Activated CD8-positive, alpha-beta T cell treated with anti-CD3 and anti-CD28 coated beads for 36 hours (primary cell): ENCODE data around the gene LHFPL3. TPM values are rescaled to one million over a fixed set of nuclear protein-coding genes. Genes with fewer than 3 reads are reported as not detected.
A peak's percentile ranks its signal among the peaks of the same experiment; 100 is the strongest.

ENCODE experiments used
- ATAC-seq: fragments of 200-7000 bp; cut with Tn5 transposase; one replicate; pipeline ENCODE4 v1.10.0; 2021; ENCODE audit warnings: mild to moderate bottlenecking, moderate library complexity
- CTCF ChIA-PET: fragments of 350-600 bp; sonication (Branson Sonifier 250); formaldehyde crosslinking; loops from one replicate; lab custom pipeline; 2021; ENCODE audit warnings: antibody characterized with exemption; lab: Charles Lee
- POLR2A ChIA-PET: fragments of 350-600 bp; sonication (Branson Sonifier 250); formaldehyde crosslinking; loops from one replicate; lab custom pipeline; 2021; ENCODE audit warnings: antibody characterized with exemption; lab: Charles Lee
- DNase-seq: peaks from one replicate; pipeline ENCODE4 v3.0.0-alpha.2; 2020
- H3K27ac Mint-ChIP-seq: one replicate; pipeline ENCODE4 v1.8.0; 2021; ENCODE audit warnings: mild to moderate bottlenecking, mixed read lengths
- H3K27me3 Mint-ChIP-seq: one replicate; pipeline ENCODE4 v1.8.0; 2021; ENCODE audit warnings: mixed read lengths
- H3K36me3 Mint-ChIP-seq: one replicate; pipeline ENCODE4 v1.8.0; 2021; ENCODE audit warnings: low read depth, mixed read lengths
- H3K4me1 Mint-ChIP-seq: one replicate; pipeline ENCODE4 v1.8.0; 2021; ENCODE audit warnings: low read depth, mixed read lengths
- H3K4me3 Mint-ChIP-seq: one replicate; pipeline ENCODE4 v1.8.0; 2021; ENCODE audit warnings: mild to moderate bottlenecking, moderate library complexity, mixed read lengths
- H3K9me3 Mint-ChIP-seq: one replicate; pipeline ENCODE4 v1.8.0; 2021; ENCODE audit warnings: mixed read lengths
- intact Hi-C: fragments of 100-400 bp; cut with micrococcal nuclease; formaldehyde crosslinking; loops from one replicate; pipeline ENCODE4 v1.10.0; 2022
- total RNA-seq, 2 experiments: library from RNA; stranded (reverse); gene quantifications; one replicate each; pipeline ENCODE4 v1.2.3, GENCODE V29; 2021
- TF ChIP-seq, protein P1 (sequence below): fragments of 200-600 bp; IDR thresholded peaks from one replicate; pipeline ENCODE4 v1.8.0; 2022; ENCODE audit warnings: antibody characterized with exemption, mild to moderate bottlenecking

Gene LHFPL3
- total RNA-seq, 2 experiments from 2014 or later = not detected

DNA sequence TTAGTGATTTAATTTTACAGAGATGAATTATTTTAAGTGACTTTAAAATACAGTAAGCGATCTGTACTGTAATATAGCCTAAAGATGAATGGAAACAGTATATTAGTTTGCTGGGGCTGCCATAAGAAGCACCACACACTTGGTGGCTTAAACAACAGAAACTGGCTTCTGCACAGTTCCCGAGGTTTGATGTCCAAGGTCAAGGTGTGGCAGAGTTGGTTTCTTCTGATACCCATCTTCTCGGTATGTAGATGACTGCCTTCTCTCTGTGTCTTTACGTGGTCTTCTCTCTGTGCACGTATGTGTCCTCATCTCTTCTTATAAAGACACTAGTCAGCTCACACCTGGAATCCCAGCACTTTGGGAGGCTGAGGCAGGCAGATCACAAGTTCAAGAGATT, 621.6 kb downstream of the LHFPL3 start:
- intact Hi-C loops = no loop called here
- no peaks in the 10 kb centered on the region for H3K27me3 Mint-ChIP-seq
- no peak overlapping the region for H3K4me3 Mint-ChIP-seq
- no peak overlapping the region for H3K27ac Mint-ChIP-seq
- TF ChIP-seq, protein P1, sequence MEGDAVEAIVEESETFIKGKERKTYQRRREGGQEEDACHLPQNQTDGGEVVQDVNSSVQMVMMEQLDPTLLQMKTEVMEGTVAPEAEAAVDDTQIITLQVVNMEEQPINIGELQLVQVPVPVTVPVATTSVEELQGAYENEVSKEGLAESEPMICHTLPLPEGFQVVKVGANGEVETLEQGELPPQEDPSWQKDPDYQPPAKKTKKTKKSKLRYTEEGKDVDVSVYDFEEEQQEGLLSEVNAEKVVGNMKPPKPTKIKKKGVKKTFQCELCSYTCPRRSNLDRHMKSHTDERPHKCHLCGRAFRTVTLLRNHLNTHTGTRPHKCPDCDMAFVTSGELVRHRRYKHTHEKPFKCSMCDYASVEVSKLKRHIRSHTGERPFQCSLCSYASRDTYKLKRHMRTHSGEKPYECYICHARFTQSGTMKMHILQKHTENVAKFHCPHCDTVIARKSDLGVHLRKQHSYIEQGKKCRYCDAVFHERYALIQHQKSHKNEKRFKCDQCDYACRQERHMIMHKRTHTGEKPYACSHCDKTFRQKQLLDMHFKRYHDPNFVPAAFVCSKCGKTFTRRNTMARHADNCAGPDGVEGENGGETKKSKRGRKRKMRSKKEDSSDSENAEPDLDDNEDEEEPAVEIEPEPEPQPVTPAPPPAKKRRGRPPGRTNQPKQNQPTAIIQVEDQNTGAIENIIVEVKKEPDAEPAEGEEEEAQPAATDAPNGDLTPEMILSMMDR = no peak
- DNase-seq (no peak), ATAC-seq (no peak)
- POLR2A ChIA-PET = no interaction called here
- H3K9me3 Mint-ChIP-seq = no peaks in the 10 kb centered on the region
- CTCF ChIA-PET = no interaction called here
- H3K36me3 Mint-ChIP-seq = peaks cover 5% of the 10 kb centered on the region
- peaks cover 39% of the 10 kb centered on the region for H3K4me1 Mint-ChIP-seq

DNA sequence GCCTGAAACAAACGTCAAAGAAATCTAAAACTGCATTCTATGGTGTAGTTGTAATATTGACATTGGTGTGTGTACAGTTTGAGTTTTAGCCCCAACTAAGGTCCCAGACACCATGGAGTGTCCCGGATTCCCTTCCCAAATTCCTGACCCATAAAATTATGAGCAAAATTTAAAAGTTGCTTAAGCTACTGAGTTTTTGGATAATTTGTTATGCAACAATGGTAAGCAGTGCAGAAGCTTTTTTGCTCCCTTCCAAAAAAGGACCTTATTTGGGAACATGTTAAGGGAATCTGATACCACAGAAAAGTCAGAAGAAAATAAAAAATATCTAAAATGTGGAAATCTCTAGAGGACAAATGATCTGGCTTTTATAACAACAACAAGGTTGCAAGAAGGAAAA, 622.4 kb downstream of the LHFPL3 start:
- Mint-ChIP-seq H3K27ac (no peak overlapping the region), H3K27me3 (no peaks in the 10 kb centered on the region), H3K9me3 (no peaks in the 10 kb centered on the region), H3K4me1 (peaks cover 36% of the 10 kb centered on the region), H3K36me3 (peaks cover 7% of the 10 kb centered on the region), H3K4me3 (no peak overlapping the region)
- DNase-seq (no peak), ATAC-seq (no peak)
- POLR2A ChIA-PET = interaction anchor here (0.8 kb wide), 1 partner anchor 8 kb away, joined by 3 read pairs; no protein-coding TSS in a partner anchor
- intact Hi-C loops = no loop called here
- TF ChIP-seq, protein P1 = no peak
- CTCF ChIA-PET = no interaction called here

DNA sequence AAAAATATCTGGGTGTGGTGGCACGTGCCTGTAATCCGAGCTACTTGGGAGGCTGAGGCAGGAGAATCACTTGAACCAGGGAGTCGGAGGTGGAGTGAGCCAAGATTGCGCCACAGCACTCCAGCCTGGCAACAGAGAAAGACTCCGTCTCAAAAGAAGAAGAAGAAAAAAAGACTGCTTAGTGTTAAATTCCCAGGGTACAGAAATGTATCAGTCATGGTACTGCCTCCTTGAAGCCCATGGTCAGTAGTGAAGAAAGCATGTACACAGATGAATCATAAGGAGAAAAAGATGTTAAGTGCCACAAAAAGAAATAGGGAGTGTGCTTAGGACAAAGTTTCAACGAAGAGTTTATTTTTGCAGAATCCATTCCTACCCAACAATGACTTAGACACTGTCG, 623.1 kb downstream of the LHFPL3 start:
- H3K27me3 Mint-ChIP-seq = no peaks in the 10 kb centered on the region
- ChIA-PET POLR2A (interaction anchor here (0.6 to 0.8 kb wide), 2 partner anchors 9 to 913 kb away, joined by 3 read pairs; no protein-coding TSS in a partner anchor), CTCF (no interaction called here)
- no peak overlapping the region for H3K27ac Mint-ChIP-seq
- peaks cover 35% of the 10 kb centered on the region for H3K4me1 Mint-ChIP-seq
- peaks cover 7% of the 10 kb centered on the region for H3K36me3 Mint-ChIP-seq
- no peak overlapping the region for H3K4me3 Mint-ChIP-seq
- intact Hi-C loops = no loop called here
- ATAC-seq (no peak), DNase-seq (no peak)
- TF ChIP-seq, protein P1 = no peak
- no peaks in the 10 kb centered on the region for H3K9me3 Mint-ChIP-seq

DNA sequence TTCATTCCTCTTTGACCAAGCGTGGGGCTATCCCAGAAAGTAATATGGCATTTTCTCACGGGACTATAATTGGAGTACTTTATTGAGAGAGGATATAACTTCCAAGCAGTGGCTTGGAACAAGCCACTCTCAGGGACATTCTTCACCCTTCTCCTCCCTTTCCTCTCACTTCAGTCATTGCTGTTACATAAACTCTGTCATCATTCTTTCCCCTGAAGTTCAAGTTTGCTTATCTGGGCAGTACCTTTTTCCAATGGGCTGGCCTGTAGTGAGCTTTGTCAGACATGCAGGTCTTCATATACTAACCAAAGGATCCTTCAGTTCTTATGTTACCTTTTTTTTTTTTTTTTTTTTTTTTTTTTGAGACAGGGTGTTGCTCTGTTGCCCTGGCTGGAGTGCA, 626.9 kb downstream of the LHFPL3 start:
- intact Hi-C loops = no loop called here
- Mint-ChIP-seq H3K36me3 (peaks cover 3% of the 10 kb centered on the region), H3K9me3 (no peaks in the 10 kb centered on the region), H3K27me3 (no peaks in the 10 kb centered on the region), H3K4me1 (peaks cover 35% of the 10 kb centered on the region), H3K4me3 (no peak overlapping the region), H3K27ac (peak overlapping the region; percentile 31)
- ATAC-seq = no peak
- POLR2A ChIA-PET = interaction anchor here (4.6 kb wide), 1 partner anchor 10 kb away, joined by 28 read pairs; no protein-coding TSS in a partner anchor
- DNase-seq = no peak
- TF ChIP-seq, protein P1 = no peak
- CTCF ChIA-PET = interaction anchor here (1.0 to 1.6 kb wide), 2 partner anchors 10 to 26 kb away, joined by 3 to 9 read pairs; no protein-coding TSS in a partner anchor

Other genes with a start within 250 kb of the LHFPL3 start
- 10 to 100 TPM; 22.1 to 26.0 TPM for gene ORC5, start 120.6 kb upstream of the LHFPL3 start, total RNA-seq